Suppressor macrophage (primary cell): ENCODE measurements around the gene TBC1D22B.
A peak's percentile ranks its signal among the peaks of the same experiment; 100 is the strongest.

ENCODE experiments used
- DNase-seq, 4 experiments: peaks; one replicate each; pipeline ENCODE4 v3.0.0-alpha.2; 2020 to 2022
- total RNA-seq, 17 experiments: gene quantifications; one replicate each; lab custom pipeline; 2026; ENCODE audit warnings: mixed read lengths in 6 of 17, inconsistent platforms in 3 of 17; lab: John Stamatoyannopoulos, UW

Gene TBC1D22B, protein sequence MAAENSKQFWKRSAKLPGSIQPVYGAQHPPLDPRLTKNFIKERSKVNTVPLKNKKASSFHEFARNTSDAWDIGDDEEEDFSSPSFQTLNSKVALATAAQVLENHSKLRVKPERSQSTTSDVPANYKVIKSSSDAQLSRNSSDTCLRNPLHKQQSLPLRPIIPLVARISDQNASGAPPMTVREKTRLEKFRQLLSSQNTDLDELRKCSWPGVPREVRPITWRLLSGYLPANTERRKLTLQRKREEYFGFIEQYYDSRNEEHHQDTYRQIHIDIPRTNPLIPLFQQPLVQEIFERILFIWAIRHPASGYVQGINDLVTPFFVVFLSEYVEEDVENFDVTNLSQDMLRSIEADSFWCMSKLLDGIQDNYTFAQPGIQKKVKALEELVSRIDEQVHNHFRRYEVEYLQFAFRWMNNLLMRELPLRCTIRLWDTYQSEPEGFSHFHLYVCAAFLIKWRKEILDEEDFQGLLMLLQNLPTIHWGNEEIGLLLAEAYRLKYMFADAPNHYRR
- 10.9 to 29.9 (median 18.8) reads per million in 17 experiments for total RNA-seq

DNA sequence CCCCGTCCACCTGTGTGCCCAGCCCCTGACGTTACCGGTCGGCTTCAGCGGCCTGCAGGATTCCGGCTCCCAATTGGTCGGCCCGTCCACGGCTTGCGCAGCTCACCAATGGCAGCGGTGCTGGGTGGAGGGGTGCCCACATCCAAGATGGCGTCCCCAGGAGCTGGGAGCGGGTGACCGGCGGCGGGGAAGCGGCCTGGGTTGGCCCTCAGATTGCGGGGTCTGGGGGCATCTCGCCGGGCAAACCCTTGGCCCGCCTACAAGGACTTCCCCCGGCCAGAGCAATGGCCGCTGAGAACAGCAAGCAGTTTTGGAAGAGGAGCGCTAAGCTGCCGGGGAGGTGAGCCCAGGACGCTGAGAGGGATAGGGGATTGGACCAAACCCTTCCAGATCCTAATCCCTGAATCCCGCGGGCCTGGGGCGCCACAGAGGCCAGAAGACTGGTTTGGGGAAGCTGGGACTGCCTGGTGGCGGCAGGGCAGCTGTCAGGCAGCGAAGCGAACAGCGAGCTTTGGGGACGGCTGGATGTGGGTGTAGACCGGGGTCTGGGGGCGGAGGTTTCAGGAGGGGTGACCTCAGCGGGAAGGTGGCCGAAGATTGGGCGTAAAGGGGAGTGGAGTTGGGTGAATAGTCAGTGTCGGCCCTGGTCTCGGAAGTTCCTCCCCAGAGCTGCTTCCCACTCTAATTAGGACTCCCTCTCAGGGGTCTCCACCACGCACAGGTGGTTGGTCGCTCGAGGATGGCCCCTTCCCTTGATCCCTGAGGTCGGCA is at the start of gene TBC1D22B, which contains the start of gene TMEM217:
TBC1D22B (plus strand) TSS at position 139 of the 771 bp plus-strand sequence; CDS start at position 285, 146 bp downstream.
TMEM217 (minus strand) TSS at position 511 of the 771 bp plus-strand sequence. CDS start 39,114 bp downstream, outside the sequence.
- peak; percentile 93 to 98 (median 96) for DNase-seq

DNA sequence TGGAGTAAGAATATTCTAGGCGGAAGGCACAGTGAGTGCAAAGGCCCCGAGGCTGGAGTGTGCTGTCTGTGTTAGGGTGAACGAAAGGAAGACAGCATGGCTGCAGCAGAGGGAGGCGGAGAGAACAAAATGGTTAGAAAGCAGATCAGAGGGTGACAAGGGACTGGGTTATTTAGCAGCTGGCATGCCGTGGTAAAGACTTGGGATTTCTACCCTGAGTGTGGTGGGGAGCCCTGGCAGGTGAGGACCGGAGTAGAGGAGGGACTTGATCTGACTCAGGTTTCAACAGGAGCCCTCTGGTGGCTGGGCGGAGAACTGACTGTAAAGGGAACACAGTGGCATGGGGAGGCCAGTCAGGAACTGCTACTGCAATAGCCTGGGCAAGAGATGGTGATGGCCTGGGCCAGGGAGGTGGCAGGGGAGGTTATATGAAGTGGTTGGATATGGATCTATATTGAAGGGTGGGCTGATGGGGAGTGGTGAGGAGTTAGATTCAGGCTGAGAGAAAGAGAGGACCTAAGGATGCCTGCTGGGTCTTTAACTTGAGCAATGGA is 49.6 kb upstream of the TBC1D22B start:
- peak; percentile 88 to 92 (median 90) for DNase-seq

DNA sequence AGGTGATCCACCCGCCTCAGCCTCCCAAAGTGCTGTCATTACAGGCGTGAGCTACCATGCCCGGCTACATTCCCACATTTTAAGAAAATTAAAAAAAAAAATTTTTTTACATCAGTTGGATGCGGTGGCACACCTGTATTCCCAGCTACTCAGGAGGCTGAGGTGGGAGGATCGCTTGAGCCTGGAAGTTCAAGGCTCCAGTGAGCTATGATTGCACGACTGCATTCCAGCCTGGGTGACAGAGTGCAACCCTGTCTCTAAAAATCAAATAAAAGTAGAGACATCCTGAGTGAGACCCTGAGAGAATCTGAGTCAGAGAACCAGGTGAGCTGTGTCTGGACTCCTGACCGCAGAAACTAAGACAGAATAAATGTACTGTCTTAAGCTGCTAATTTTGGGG is 48.8 kb upstream of the TBC1D22B start:
- DNase-seq = no peak

DNA sequence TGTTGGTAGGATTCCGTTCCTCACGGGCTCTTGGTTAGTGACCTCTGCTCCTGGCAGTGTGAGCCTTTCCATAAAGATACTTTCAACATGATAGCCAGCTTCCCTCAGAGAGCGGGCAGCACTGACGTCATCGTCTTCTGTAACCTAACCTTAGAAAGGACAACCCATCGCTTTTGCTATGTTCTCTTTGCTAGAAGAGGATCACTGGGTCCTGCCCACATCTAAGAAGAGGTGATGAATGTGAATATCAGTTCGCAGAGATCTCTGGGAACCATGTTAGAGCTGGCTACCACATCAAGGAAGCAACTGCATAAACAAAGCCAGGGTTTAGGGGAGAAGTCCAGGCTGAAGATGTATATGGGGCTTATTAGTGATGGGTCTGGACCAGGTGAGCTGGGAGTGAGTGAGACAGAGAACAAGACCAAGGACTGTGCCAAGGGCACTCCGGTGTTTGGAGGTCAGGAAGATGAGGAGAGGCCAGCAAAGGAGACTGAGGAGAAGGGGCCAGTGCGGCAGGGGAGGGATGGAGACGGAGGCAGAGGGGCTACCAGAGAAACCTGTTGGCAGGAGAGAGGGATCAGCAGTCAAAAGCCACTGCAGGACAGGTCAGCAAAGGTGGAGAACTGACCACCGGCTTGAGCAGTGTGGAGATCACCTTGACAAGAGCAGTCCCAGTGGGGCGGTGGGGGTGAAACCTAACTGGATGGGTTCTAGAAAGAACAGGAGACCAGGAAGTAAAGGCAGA is 47.9 kb upstream of the TBC1D22B start:
- no peak for DNase-seq

DNA sequence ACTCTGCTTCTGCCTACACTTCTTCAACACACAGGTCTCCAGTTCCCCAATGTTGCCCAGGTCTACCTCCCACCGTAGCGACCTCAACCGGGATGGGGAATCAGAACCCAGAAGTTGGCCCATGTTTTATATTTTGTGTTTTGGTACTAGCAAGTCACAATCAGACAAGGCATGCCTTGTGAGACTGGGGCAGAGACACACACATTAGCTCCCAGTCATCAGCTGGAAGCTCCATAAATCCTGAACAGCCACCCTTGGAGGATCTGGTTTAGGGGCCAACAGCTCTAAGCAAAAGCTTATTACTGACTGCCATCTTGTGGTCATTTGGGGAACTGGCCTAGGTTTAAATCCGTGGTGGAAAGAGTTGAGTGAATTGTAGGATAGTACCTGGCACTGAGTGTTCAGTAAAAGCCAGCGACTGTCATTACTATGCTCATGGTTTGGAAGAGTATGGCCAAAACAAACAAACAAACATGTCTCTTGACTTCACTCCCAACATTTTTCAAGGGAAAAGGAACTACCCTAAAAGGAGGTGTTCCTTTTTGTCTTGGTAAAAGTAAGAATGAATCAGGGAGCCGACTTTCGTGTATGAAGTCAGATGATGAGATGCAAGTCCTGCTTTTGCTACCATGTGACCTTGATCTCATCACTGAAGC is 47.1 kb upstream of the TBC1D22B start:
- peak; percentile 85 to 93 (median 89) for DNase-seq

DNA sequence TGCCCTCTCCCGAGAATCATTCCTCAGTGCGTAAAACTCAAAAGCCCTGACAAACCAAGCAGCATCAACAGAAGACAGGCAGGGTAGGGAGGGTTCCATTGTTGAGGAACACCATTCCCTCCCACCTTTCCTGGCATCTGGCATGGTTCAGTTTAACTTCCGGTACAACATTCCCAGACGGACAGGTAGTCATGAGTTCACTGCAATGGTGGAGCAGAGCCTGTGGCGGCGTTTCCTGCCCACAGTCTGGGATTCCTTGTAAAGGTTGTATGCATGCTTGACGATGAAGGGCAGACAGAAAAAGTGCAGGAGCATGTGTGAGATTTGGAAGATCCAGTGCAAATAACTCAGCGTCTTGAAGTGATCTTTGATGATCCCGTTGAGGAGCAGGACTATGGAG is 45.3 kb upstream of the TBC1D22B start:
- no peak for DNase-seq

DNA sequence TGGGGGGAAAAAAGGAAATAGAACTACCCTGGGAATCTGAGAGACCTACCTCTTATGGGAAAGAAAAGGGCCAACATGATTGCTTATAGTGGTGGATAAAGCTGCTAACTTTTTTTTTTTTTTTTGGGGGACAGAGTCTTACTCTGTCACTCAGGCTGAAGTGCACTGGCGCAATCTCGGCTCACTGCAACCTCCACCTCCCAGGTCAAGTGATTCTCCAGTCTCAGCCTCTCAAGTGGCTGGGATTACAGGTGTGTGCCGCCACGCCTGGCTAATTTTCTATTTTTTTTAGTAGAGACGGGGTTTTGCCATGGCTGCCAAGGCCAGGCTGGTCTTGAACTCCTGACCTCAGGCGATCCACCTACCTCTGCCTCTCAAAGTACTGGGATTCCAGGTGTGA is 39.5 kb upstream of the TBC1D22B start:
- no peak for DNase-seq

DNA sequence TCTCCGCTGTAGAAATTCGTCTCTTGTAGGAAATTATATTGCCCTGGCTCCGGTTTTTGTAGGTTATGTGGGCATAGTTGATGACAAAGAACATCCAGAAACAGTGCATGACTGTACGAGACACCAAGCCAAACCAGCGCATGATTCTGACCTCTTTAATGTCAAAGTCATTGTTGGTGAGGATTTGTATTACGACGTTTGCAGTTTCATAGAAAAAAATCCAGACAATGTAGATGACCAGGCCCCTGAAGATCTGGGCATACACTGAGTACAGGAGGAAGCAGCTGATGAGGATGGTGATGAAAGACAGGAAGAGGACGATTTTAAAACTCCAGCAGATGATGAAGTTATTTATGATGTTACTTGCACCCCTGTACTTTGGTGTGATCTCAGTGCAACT is 39.1 kb upstream of the TBC1D22B start:
- DNase-seq = peak in 3 of 4 experiments; percentile 22 to 56 (median 45)

DNA sequence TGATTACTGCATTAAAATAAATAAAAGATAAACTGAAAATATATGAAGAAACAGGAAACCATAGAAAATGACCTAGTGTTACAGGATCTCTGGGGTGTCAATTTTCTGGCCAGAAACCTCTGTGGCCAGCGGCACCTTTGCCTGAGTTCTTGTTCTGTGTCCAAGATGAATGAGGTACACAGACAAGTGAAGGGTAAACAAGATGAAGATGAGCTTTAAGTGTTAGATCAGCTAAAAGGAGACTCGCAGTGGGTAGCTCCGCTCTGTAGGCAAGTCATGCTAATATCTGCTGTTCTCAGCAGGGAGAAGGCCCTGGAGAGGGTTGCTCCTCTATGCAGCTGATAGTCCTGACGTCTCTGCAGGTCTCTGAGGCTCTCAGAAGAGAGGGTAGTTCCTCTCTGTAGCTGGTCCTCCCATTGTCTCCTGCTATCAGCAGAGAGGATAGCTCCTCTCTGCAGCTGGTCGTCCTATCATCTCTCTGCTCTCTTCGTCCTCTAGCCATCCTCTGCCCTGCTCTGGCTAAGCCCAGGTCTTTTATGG is 35.9 kb upstream of the TBC1D22B start:
- DNase-seq = no peak

DNA sequence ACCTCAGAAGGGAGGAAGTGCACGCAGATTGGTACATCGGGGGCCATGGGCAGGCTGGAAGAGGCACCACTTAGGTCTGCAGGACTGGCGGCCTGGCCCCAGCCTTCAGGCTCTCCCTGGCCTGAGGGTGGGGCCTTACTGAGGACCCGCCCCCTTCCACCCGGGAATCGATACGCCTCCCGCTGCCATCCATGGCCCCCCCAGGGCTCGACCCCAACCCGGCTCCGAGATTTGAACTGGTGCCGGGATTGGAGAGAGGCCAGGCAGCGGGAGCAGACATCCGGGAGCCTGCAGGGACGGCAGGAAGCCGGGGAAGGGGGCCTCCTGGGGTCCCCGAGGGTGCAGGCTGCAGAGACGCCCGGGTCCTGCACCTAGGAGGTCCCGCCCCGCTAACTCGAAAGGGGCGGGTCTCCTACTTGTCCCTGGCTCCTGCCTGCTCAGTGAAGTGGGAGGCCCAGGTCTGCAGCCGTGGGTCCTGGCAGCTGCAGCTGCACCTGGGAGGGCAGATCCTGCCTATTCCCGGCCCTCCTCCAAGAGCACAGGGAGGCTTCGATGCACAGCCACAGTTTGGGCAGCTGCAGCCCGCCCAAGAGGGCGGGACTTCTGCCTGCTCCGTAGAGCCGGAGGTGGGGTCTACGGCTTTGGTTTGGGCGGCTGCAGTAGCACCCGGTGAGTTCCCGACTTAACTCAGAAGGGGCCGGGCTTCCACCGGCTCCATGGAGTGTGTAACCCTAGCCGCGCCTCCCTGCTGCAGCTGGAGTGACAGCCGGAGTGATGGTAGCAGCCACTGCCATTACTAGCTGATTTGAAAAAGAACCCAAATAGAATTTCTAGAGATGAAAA is 35.2 kb upstream of the TBC1D22B start:
- DNase-seq = peak; percentile 62 to 82 (median 70)

DNA sequence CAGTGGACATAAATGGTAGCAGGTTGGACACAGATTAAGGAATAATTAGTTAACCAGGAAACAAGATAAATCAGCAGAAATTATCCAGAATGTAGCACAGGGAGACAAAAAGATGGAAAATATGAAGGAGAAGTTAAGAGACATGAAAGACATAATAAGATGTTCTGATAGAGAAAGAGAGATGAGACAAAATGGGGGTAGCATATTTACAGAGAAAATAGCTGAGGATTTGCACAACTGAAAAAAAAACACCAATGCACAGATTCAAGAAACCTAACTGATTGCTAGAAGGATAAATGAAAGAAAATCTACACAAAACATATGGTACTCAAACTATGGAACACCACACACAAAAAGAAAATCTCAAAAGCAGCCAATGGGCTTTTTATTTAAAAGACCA is 34.6 kb upstream of the TBC1D22B start:
- no peak for DNase-seq

DNA sequence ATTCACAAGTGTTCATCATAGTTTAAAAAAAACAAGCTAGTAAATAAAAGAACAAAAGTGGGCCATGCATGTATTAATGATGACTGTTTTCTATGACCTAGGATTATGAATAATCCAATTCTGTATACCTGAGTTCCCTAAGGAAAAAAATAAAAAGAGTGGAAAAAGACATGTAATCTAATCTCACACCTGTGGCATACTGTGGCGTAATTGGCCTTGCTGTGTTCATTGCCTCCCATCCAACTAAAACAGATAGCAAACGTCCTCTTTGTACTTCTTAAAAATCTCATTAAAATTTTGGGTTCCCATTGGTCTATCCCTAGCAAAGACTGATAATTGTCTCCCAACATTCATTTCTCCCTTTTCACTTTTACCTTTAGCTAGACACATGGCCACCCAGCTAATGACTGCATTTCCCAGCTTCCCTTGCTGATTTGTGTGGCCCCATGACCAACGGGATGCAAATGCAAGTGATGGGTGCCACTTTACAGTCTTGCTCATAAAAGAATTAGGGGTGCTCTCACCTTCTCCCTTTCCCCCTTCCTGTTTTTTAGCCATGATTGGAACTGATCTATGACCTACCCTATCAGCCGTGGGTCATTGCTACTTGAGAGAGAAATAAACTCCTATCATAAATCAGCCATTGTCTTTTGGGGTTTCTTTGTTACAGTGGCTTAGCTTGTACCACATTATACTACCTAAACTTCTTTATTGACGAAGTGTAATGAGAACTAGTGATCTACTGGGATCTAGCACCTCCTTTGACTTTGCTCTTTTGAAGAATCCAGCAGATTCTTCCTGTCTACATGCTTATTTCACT is 32.0 kb upstream of the TBC1D22B start:
- no peak for DNase-seq

DNA sequence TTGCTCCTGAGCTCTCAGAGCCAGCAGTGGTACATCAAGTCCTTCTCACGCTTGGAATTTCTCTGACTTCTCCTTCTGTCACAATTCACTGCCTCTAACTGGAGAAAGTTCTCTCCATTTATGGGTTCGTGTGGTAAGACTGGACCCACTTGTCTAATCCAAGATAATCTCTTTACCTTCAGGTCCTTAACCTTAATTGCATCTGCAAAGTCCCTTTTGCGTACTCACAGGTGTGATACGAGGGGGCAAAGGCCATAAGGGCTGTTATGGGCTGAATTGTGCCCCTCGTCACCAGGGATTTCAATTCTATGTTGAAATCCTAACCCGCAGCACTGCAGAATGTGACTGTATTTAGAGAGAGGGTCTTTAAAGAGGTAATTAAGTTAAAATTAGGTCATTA is 27.5 kb upstream of the TBC1D22B start:
- no peak for DNase-seq

DNA sequence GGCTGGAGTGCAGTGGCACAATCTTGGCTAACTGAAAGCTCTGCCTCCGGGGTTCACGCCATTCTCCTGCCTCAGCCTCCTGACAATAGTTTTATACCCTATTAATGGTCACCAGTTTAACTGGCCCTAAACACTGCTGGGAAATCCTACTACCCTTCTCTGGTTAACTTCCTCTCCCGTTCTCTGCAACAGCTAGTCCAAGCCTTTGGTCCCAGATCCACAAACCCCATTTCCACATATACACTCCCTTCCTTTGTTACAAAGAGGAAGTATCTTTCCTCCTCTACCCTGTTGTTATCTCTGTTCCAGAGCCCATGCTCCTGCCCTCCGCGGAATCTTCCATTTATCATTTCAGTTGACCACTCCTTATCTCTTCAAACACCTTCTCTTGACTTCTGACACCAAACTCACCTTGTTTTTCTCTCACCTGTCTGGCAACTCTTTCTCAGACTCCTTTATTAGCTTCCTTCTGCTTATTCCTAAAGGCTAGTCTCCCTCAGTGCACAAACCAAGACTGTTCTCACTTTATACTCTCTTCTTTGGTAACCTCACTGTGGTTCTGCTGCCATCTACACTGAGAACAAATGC is 25.0 kb upstream of the TBC1D22B start:
- peak; percentile 23 to 41 (median 39) for DNase-seq

DNA sequence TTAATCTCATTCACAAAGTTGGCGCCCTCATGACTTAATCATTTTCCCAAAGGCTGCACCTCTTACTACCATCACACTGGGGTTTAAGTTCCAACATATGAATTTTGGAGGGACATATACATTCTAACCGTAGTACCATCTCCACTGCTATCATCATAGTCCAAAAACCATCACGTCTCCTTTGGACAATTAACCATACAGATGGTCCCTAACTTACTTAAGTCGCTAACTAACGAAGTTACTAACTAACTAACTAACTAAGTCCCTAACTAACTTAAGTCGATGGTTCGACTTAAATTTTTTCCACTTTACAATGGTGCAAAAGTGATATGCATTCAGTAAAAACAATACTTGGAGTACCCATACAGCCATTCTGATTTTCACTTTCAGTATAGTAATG is 24.0 kb upstream of the TBC1D22B start:
- DNase-seq = no peak

DNA sequence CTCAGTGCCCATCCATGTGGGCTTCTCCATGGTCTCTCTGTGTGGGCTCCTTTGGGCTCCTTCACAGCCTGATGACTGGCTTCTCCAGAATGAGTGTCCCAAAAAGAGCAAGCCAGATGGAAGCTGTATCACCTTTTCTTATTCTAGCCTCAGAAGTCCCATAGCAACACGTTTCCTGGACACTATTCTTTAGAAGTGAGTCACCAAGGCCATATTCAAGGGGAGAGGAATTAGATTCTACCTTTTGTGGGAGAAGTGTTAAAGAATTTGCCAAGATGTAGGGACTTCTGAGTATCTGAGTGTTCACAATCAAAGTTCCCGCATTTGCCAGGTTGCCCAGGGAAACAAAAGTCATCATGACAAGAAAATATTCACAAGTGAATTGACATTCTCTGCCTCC is 20.7 kb upstream of the TBC1D22B start:
- no peak for DNase-seq

DNA sequence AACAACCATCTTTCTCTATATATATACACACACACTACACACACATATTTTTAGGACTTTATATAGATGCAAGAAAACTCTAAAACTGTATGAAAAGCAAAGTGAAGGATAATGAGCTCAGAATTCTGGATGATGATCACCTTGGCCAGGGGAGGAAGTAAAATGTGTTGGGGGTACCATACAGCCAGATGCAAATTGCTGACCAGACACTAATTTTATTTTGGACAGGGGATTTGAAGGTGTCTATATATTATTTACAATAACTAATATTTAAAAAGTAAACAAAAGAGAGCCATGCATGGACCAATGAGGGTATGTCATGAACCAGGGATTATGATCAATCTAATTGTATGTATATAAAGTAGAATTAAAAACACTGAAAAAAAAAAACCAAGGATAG is 19.8 kb upstream of the TBC1D22B start:
- no peak for DNase-seq

DNA sequence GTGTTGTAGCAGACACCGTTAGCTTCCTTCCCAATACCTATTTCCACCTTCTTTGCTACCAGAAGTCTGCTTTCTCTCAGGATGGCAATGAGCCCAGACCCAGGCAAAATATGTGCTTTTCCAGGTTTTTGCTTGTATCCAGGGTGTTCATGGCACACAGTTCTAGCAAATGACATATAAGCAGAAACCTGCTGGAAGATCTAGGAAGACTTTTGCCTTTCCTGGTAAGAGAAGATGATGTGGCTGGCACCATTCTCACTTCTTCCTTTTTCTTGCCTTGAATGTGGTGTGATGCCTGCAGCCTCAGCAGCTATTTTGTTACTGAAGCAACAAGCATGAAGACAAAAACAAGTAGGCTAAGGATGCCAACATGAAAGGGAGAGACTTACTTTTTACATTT is 19.2 kb upstream of the TBC1D22B start:
- DNase-seq = peak; percentile 33 to 67 (median 52)

DNA sequence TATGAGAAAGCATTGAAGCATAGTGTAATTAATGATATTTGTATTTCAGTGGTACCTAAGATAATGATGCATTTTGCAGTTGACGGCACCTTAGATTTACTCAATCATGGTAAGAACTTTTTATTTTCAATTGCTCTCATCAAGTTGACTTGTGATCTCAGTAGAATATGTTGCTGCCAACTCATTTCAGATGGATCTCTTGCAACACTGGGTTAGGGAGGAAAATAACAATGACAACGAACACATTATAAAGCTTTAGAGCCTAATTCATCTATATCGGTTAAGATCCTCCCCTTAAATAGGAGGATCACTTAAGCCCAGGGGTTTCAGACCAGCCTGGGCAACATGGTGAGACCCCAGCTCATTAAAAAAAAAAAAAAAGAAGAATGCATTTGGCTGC is 18.0 kb upstream of the TBC1D22B start:
- no peak for DNase-seq
